ENCODE data around the gene ABI1. TPM values are rescaled to one million over a fixed set of nuclear protein-coding genes. Genes with fewer than 3 reads are reported as not detected.

The ABI1 gene
- total RNA-seq, 4 donors from 2014 or later, result 29.9 to 54.5 (median 47.8) TPM

DNA sequence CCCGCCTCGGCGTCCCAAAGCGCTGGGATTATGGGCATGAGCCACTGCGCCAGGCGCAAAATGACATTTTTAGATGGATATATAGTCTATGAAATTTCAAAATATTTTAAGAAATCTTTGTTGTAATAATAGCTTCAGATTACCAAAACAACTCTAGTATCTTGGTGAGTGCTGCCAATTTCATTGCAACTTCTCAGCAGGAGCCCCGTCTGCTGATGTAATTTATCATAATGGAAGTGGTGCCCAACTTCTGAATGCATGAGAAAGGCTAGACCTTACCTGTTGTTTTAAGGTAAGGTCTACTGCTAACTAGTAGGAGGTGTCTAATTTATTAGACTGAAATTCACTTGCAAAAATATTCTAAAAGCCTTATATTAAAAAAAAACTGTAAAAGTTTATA is 143.3 kb downstream of the ABI1 start:
- WGBS, 2 donors (ENCODE audit: low coverage in 1 of 2), result 67 to 82% methylated on average over 1 to 7 of the region's 7 CpGs
- intact Hi-C loops (cut with DNase I; ENCODE audit: low total_unique reads) (no loop called here), in situ Hi-C loops (cut with MboI; ENCODE audit: low pct_ligation_motif_present in 1 of 4, low pct_unique_long_range_greater_than_20kb in 1 of 4, low sequenced_read_pairs in 3 of 4) (loop anchor here in 1 of 4 donors (5.0 kb wide), 1 partner anchor 160 kb away; no protein-coding TSS in a partner anchor)

DNA sequence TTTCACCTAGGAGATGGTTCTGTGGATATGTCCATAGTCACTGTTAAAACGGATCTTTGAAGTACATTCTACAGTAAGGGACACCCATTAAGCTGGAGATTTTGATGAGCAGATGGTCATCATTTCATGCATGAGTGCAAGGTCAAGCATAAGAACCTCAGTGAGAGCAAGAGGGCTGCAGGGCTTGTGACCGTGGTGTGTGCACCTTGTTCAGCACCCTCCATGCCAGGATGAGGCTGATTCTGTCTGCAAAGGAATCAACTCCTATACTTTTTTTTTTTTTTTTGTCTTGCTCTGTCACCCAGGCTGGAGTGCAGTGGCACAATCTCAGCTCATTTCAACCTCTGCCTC is 145.6 kb downstream of the ABI1 start:
- intact Hi-C loops (cut with DNase I; ENCODE audit: low total_unique reads) (no loop called here), in situ Hi-C loops (cut with MboI; ENCODE audit: low pct_ligation_motif_present in 1 of 4, low pct_unique_long_range_greater_than_20kb in 1 of 4, low sequenced_read_pairs in 3 of 4) (loop anchor here in 1 of 4 donors (5.0 kb wide), 1 partner anchor 162 kb away; no protein-coding TSS in a partner anchor)
- Histone ChIP-seq H3K4me3 (no peak overlapping the region), H3K27me3 (no peaks in the 10 kb centered on the region), H3K36me3 (peaks cover 0 to 14% (median 0%) of the 10 kb centered on the region in 4 donors), H3K9me3 (no peaks in the 10 kb centered on the region), H3K27ac (peak overlapping the region; percentile 79 to 85 (median 84)), H3K4me1 (peaks cover 3 to 35% (median 17%) of the 10 kb centered on the region in 4 donors)
- WGBS, 2 donors (ENCODE audit: low coverage in 1 of 2), result 53 to 68% methylated on average over 2 of the region's 2 CpGs
- no peak for DNase-seq
- TF ChIP-seq EP300 (IDR thresholded peaks at IDR 0.05; ENCODE audit: low read depth), result no peak
- TF ChIP-seq POLR2AphosphoS5 (IDR thresholded peaks at IDR 0.05), result no peak
- no peak for TF ChIP-seq POLR2A (IDR thresholded peaks at IDR 0.05)
- TF ChIP-seq, protein P1, sequence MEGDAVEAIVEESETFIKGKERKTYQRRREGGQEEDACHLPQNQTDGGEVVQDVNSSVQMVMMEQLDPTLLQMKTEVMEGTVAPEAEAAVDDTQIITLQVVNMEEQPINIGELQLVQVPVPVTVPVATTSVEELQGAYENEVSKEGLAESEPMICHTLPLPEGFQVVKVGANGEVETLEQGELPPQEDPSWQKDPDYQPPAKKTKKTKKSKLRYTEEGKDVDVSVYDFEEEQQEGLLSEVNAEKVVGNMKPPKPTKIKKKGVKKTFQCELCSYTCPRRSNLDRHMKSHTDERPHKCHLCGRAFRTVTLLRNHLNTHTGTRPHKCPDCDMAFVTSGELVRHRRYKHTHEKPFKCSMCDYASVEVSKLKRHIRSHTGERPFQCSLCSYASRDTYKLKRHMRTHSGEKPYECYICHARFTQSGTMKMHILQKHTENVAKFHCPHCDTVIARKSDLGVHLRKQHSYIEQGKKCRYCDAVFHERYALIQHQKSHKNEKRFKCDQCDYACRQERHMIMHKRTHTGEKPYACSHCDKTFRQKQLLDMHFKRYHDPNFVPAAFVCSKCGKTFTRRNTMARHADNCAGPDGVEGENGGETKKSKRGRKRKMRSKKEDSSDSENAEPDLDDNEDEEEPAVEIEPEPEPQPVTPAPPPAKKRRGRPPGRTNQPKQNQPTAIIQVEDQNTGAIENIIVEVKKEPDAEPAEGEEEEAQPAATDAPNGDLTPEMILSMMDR (IDR thresholded peaks at IDR 0.05), result no peak

More for the DNA sequence above, 143.3 kb downstream of the ABI1 start:
- no peak for DNase-seq
- Histone ChIP-seq H3K4me3 (no peak overlapping the region), H3K9me3 (no peaks in the 10 kb centered on the region), H3K4me1 (peaks cover 3 to 39% (median 17%) of the 10 kb centered on the region in 4 donors), H3K36me3 (peaks cover 0 to 14% (median 0%) of the 10 kb centered on the region in 4 donors), H3K27ac (no peak overlapping the region), H3K27me3 (no peaks in the 10 kb centered on the region)
- TF ChIP-seq POLR2AphosphoS5 (IDR thresholded peaks at IDR 0.05) (no peak), POLR2A (IDR thresholded peaks at IDR 0.05) (no peak), EP300 (IDR thresholded peaks at IDR 0.05; ENCODE audit: low read depth) (no peak)
- TF ChIP-seq, protein P1 (IDR thresholded peaks at IDR 0.05), result no peak

- Histone ChIP-seq H3K9me3 (no peaks in the 10 kb centered on the region), H3K4me3 (no peak overlapping the region), H3K27me3 (no peaks in the 10 kb centered on the region), H3K4me1 (peaks cover 3 to 35% (median 17%) of the 10 kb centered on the region in 4 donors), H3K36me3 (peaks cover 0 to 10% (median 0%) of the 10 kb centered on the region in 4 donors), H3K27ac (peak overlapping the region; percentile 79 to 85 (median 84))
- peak; percentile 80 for DNase-seq
- TF ChIP-seq POLR2AphosphoS5 (IDR thresholded peaks at IDR 0.05) (peak; percentile 28 to 60 (median 57)), EP300 (IDR thresholded peaks at IDR 0.05; ENCODE audit: low read depth) (peak; percentile 12), POLR2A (IDR thresholded peaks at IDR 0.05) (no peak)
- TF ChIP-seq, protein P1 (IDR thresholded peaks at IDR 0.05), result no peak
- 63 to 67% methylated on average over 1 of the region's 1 CpG for WGBS, 2 donors (ENCODE audit: low coverage in 1 of 2)
- intact Hi-C loops (cut with DNase I; ENCODE audit: low total_unique reads) (no loop called here), in situ Hi-C loops (cut with MboI; ENCODE audit: low pct_ligation_motif_present in 1 of 4, low pct_unique_long_range_greater_than_20kb in 1 of 4, low sequenced_read_pairs in 3 of 4) (loop anchor here in 1 of 4 donors (5.0 kb wide), 1 partner anchor 163 kb away; no protein-coding TSS in a partner anchor)
These were observed 146.2 kb downstream of the ABI1 start for GRCh38 chr10:26714415-26715136.

DNA sequence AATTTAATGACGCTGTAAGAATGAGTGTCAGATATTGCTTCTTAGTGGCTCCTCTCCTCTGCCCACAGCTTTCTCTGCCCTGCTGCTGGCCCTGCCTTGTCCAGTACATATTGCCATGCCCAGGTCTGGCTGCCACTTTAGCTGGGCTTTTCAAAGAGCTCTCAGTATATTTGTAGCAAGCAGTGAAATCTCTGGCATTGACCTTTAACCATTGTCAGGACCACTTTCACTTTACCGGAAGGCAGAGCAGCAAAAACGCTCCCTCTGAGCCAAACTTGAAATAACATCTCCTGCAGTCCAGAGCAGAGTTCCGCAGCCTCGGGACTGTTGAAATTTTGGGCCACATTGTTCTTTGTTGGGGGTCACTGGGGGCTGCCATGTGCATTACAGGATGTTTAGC is 149.4 kb downstream of the ABI1 start:
- Histone ChIP-seq H3K36me3 (peaks cover 0 to 2% (median 0%) of the 10 kb centered on the region in 4 donors), H3K27ac (no peak overlapping the region)
- in situ Hi-C loops (cut with MboI; ENCODE audit: low pct_ligation_motif_present in 1 of 4, low pct_unique_long_range_greater_than_20kb in 1 of 4, low sequenced_read_pairs in 3 of 4), result no loop called here

More for the DNA sequence above, 149.4 kb downstream of the ABI1 start:
- Histone ChIP-seq H3K9me3 (no peaks in the 10 kb centered on the region), H3K4me1 (peaks cover 3 to 30% (median 14%) of the 10 kb centered on the region in 4 donors), H3K4me3 (no peak overlapping the region), H3K27me3 (no peaks in the 10 kb centered on the region)
- WGBS, 2 donors (ENCODE audit: low coverage in 1 of 2), result 69% methylated on average over 5 of the region's 5 CpGs; no CpG with 5 or more reads in 1 of the 2 donors
- TF ChIP-seq, protein P1 (IDR thresholded peaks at IDR 0.05), result no peak
- no peak for TF ChIP-seq EP300 (IDR thresholded peaks at IDR 0.05; ENCODE audit: low read depth)
- DNase-seq, result no peak
- intact Hi-C loops (cut with DNase I; ENCODE audit: low total_unique reads), result no loop called here

Measured in transverse colon (tissue), 4 donors.